Right cardiac atrium (tissue), 5 donors: ENCODE measurements around the gene ANKRD55. TPM values are rescaled to one million over a fixed set of nuclear protein-coding genes. Genes with fewer than 3 reads are reported as not detected.

Source experiments
- ATAC-seq, 2 donors: fragments of 200-7000 bp; cut with Tn5 transposase; one replicate each; pipeline versions ENCODE4 v1.8.0 to v1.9.1; 2020; ENCODE audit warnings: moderate library complexity in 2 of 2, mild to moderate bottlenecking in 1 of 2
- DNase-seq, 3 donors: peaks; one replicate each; pipeline ENCODE4 v3.0.0-alpha.2; 2020
- H3K27ac ChIP-seq: one replicate; pipeline ENCODE4 v1.5.1; 2013; ENCODE audit warnings: mild to moderate bottlenecking, low read length, control low read depth, moderate library complexity
- H3K27me3 ChIP-seq: one replicate; pipeline ENCODE4 v1.6.1; 2013; ENCODE audit not compliant: control insufficient read depth, insufficient read depth
- H3K4me1 ChIP-seq: one replicate; pipeline ENCODE4 v1.6.1; 2013; ENCODE audit warnings: low read length; ENCODE audit not compliant: control insufficient read depth, insufficient read depth
- H3K4me3 ChIP-seq: one replicate; pipeline ENCODE4 v1.5.1; 2013; ENCODE audit warnings: low read length, control low read depth
- H3K9me3 ChIP-seq: one replicate; pipeline ENCODE4 v1.6.1; 2013; ENCODE audit warnings: low read length; ENCODE audit not compliant: control insufficient read depth
- WGBS: extraction: QIAGEN DNeasy Blood & Tissue Kit; methylation state at CpG from one replicate; pipeline ENCODE4 v1.1.7; 2013; 5-methylcytosine and 5-hydroxymethylcytosine counted together
- intact Hi-C, 4 donors: fragments of 100-400 bp; cut with DNase I; formaldehyde crosslinking; loops; one replicate each; pipeline versions ENCODE4 v1.11.0 to v1.14.0; 2022 to 2023
- polyA plus RNA-seq: library from polyadenylated mRNA; stranded (reverse); fragments of 200-250 nt; gene quantifications from one replicate; pipeline ENCODE4 v1.2.3, GENCODE V29; 2013
- total RNA-seq, 4 donors: library from RNA; stranded (reverse); fragmentation: NEBNext Ultra II Directional; extraction: Animal tissue kit (Norgen Biotek cat#: 25700); gene quantifications; one replicate each; pipeline ENCODE4 v1.2.1, GENCODE V29; 2021
- donor health status: healthy with polysubstance abuse.
- donor health status: DM: no; HTN: yes; CAD: no.
- donor health status: DM: no; HTN: no; CAD: no.
- donor health status: DM: no; HTN: yes; CAD: no; lungs with severe emphysema.
- donor health status: DM: yes; HTN: yes; CAD: no.

The ANKRD55 gene
- total and polyA plus RNA-seq, 5 donors: 0.09 to 0.21 (median 0.20) TPM; not detected in 2

GRCh38 chr5:56055859-56056258 lies 177.3 kb downstream of the ANKRD55 start:
- Histone ChIP-seq H3K9me3 (peaks cover 2% of the 10 kb centered on the region), H3K4me3 (no peak overlapping the region), H3K4me1 (peaks cover 2% of the 10 kb centered on the region), H3K27ac (no peak overlapping the region), H3K27me3 (no peaks in the 10 kb centered on the region)
- intact Hi-C loops: no loop called here
- WGBS: 70% methylated on average over 3 of the region's 3 CpGs
- DNase-seq: no peak
- ATAC-seq: no peak

GRCh38 chr5:56055287-56055686 lies 177.8 kb downstream of the ANKRD55 start:
- Histone ChIP-seq H3K9me3 (peaks cover 2% of the 10 kb centered on the region), H3K4me1 (peaks cover 2% of the 10 kb centered on the region), H3K4me3 (no peak overlapping the region), H3K27me3 (no peaks in the 10 kb centered on the region), H3K27ac (no peak overlapping the region)
- WGBS: 87% methylated on average over 1 of the region's 1 CpG
- intact Hi-C loops: no loop called here
- no peak for DNase-seq
- ATAC-seq: no peak

- peaks cover 2% of the 10 kb centered on the region for H3K4me1 ChIP-seq
- no peak overlapping the region for H3K4me3 ChIP-seq
- H3K9me3 ChIP-seq: peaks cover 2% of the 10 kb centered on the region
- no peaks in the 10 kb centered on the region for H3K27me3 ChIP-seq
- H3K27ac ChIP-seq: no peak overlapping the region
- intact Hi-C loops: no loop called here
- WGBS: 93% methylated on average over 2 of the region's 2 CpGs
- no peak for DNase-seq
- ATAC-seq: no peak
Observed at GRCh38 chr5:56054666-56055065, 178.5 kb downstream of the ANKRD55 start.

GRCh38 chr5:56053363-56053762 lies 179.8 kb downstream of the ANKRD55 start:
- Histone ChIP-seq H3K4me3 (no peak overlapping the region), H3K27me3 (no peaks in the 10 kb centered on the region), H3K4me1 (peaks cover 2% of the 10 kb centered on the region), H3K27ac (no peak overlapping the region), H3K9me3 (peaks cover 2% of the 10 kb centered on the region)
- DNase-seq: no peak
- no peak for ATAC-seq
- intact Hi-C loops: no loop called here
- WGBS: 99% methylated on average over 4 of the region's 4 CpGs

- DNase-seq (no peak), ATAC-seq (no peak)
- Histone ChIP-seq H3K27ac (no peak overlapping the region), H3K27me3 (no peaks in the 10 kb centered on the region), H3K4me1 (no peaks in the 10 kb centered on the region), H3K4me3 (no peak overlapping the region), H3K9me3 (peaks cover 2% of the 10 kb centered on the region)
- intact Hi-C loops: no loop called here
- WGBS: 77% methylated on average over 1 of the region's 1 CpG
Observed at GRCh38 chr5:56052735-56053134, 180.4 kb downstream of the ANKRD55 start.

GRCh38 chr5:56050551-56051255 lies 182.4 kb downstream of the ANKRD55 start:
- WGBS: 22% methylated on average over 1 of the region's 1 CpG
- peak; percentile 82 to 86 for ATAC-seq
- peaks cover 2% of the 10 kb centered on the region for H3K9me3 ChIP-seq
- no peaks in the 10 kb centered on the region for H3K27me3 ChIP-seq
- intact Hi-C loops: no loop called here
- DNase-seq: no peak
- no peak overlapping the region for H3K4me3 ChIP-seq
- H3K4me1 ChIP-seq: no peaks in the 10 kb centered on the region
- no peak overlapping the region for H3K27ac ChIP-seq

Other genes with a start within 250 kb of the ANKRD55 start
- gene IL6ST, start 238.4 kb downstream of the ANKRD55 start, total RNA-seq: 100 to 1,000 TPM; 192 to 238 (median 219) TPM
- gene IL6ST, start 238.4 kb downstream of the ANKRD55 start, polyA plus RNA-seq: 40.5 TPM